Ishikawa (cell line): ENCODE results near the gene CMSS1.

Source experiments
- CEBPB ChIP-seq: IDR thresholded peaks from 2 replicates; pipeline ENCODE4 v1.6.1; 2012
- CREB1 ChIP-seq: IDR thresholded peaks from 2 replicates; pipeline ENCODE4 v1.6.1; 2012; ENCODE audit warnings: low read depth
- EGR1 ChIP-seq: IDR thresholded peaks from 2 replicates; pipeline ENCODE4 v1.6.1; 2012
- EP300 ChIP-seq: IDR thresholded peaks from 2 replicates; pipeline ENCODE4 v1.6.1; 2012; ENCODE audit warnings: borderline replicate concordance
- FOXM1 ChIP-seq: IDR thresholded peaks from 2 replicates; pipeline ENCODE4 v1.6.1; 2012; ENCODE audit warnings: low read depth, borderline replicate concordance
- MAX ChIP-seq: IDR thresholded peaks from 2 replicates; pipeline ENCODE4 v1.6.1; 2012
- NFIC ChIP-seq: IDR thresholded peaks from 2 replicates; pipeline ENCODE4 v1.6.1; 2012
- RAD21 ChIP-seq: IDR thresholded peaks from 2 replicates; pipeline ENCODE4 v1.6.1; 2012; ENCODE audit warnings: low read depth
- REST ChIP-seq: IDR thresholded peaks from 2 replicates; pipeline ENCODE4 v1.6.1; 2012; ENCODE audit warnings: low read depth, mild to moderate bottlenecking
- TAF1 ChIP-seq: IDR thresholded peaks from 2 replicates; pipeline ENCODE4 v1.6.1; 2012; ENCODE audit warnings: low read depth, mild to moderate bottlenecking
- TCF12 ChIP-seq: IDR thresholded peaks from 2 replicates; pipeline ENCODE4 v1.6.1; 2012; ENCODE audit warnings: low read depth
- TEAD4 ChIP-seq: IDR thresholded peaks from 2 replicates; pipeline ENCODE4 v1.6.1; 2012
- USF1 ChIP-seq: IDR thresholded peaks from 2 replicates; pipeline ENCODE4 v1.6.1; 2012
- YY1 ChIP-seq: IDR thresholded peaks from 2 replicates; pipeline ENCODE4 v1.6.1; 2012; ENCODE audit warnings: low read depth
- ZBTB7A ChIP-seq: IDR thresholded peaks from 2 replicates; pipeline ENCODE4 v1.6.1; 2012; ENCODE audit warnings: low read depth

The CMSS1 gene

GRCh38 chr3:99875581-99875928, 57.9 kb downstream of the CMSS1 start:
- TF ChIP-seq TEAD4 (no peak), EP300 (no peak), TAF1 (no peak), MAX (no peak), RAD21 (no peak), YY1 (no peak), EGR1 (no peak), NFIC (no peak), ZBTB7A (no peak), TCF12 (no peak)

DNA sequence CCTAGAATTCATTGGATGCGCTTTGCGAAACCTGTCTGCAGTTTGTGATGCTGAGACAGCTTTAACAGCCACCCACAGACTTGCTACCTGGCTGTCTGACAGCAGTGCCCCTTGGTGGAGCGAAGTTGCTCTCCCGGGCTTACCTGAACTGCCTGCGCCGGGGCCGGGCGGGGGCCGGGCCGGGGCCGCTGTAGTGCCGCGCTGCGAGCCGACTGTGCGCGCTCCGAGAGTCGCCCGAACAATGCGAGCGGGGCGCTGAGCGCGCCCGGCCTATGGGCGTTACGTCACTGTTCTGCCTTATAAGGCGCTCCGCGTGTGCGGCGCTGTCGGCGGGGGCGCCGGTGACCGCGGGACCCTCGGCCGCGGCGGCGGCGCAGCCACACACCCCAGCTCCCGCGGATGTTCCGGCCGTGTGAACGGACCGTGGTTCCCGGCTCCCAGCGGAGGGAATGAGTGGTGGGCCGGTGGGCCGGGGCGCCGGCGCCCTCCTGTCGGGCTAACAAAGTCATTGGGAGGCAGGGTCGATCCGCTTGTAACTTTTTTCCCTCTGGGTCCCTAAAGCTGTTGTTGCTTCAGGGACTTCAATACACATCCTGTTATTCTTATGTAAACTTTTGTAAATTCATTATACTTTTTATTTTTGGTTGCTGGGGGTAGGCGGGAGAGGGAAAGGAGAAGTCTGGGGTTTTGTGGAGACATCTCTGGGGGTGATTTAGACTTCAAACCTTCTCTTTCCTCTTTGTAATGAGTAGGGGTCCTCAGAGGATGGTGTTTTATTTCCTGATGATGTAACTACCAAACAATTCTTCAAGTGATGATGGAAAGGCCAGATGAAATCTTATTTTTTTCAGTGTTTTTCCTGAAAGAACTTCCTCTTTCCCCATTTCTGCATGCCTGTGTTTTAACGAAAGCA, 58.5 kb downstream of the CMSS1 start:
- no peak for TF ChIP-seq CEBPB
- TF ChIP-seq TEAD4: no peak
- TF ChIP-seq USF1: no peak
- TF ChIP-seq EP300: no peak
- TF ChIP-seq YY1: no peak
- TF ChIP-seq ZBTB7A: 0 out of 2 replicates have a peak, but pooled peaks have one; percentile 42

DNA sequence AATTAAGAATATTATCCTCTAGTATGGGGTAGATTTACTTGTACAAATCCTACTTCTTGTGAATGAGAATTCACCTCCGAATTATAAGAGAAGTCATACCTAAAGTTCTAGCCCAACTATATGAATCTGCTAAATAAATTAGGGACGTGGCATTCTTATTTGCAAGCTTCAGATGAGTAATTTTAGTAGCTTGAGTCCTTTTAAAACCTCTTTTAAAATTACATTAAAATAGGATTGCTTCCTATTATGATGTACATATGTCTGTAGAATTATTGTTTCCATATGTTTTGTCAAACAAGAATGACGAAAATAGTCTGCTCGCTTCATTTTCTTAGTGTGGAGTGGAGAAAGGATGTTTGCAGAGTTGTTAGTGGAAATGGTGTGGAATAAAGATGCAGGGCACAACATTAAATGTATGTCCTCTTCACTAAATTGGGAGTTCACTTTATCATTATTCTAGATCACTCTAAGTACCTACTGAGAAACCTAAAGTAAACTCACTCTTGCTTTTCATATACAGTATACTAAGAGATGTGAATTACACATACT, 59.4 kb downstream of the CMSS1 start:
- no peak for TF ChIP-seq YY1
- TF ChIP-seq CEBPB: no peak
- TF ChIP-seq FOXM1: no peak
- no peak for TF ChIP-seq ZBTB7A
- TF ChIP-seq EGR1: no peak

- no peak for TF ChIP-seq NFIC
- TF ChIP-seq EP300: no peak
- TF ChIP-seq REST: no peak
- TF ChIP-seq RAD21: no peak
- TF ChIP-seq YY1: no peak
Observed at GRCh38 chr3:99878005-99878404, 60.3 kb downstream of the CMSS1 start.

- no peak for TF ChIP-seq RAD21
- no peak for TF ChIP-seq REST
- TF ChIP-seq NFIC: no peak
- TF ChIP-seq ZBTB7A: no peak
- no peak for TF ChIP-seq CREB1
- TF ChIP-seq TEAD4: no peak
- no peak for TF ChIP-seq TAF1
- TF ChIP-seq MAX: no peak
- TF ChIP-seq TCF12: no peak
- no peak for TF ChIP-seq CEBPB
- TF ChIP-seq FOXM1: no peak
- no peak for TF ChIP-seq USF1
- TF ChIP-seq EGR1: no peak
- no peak for TF ChIP-seq YY1
Observed at GRCh38 chr3:99879275-99879674, 61.6 kb downstream of the CMSS1 start.

GRCh38 chr3:99881121-99881524, 63.5 kb downstream of the CMSS1 start:
- no peak for TF ChIP-seq TCF12
- TF ChIP-seq MAX: no peak
- no peak for TF ChIP-seq YY1
- TF ChIP-seq REST: no peak
- no peak for TF ChIP-seq FOXM1
- no peak for TF ChIP-seq RAD21
- no peak for TF ChIP-seq ZBTB7A
- no peak for TF ChIP-seq CREB1
- no peak for TF ChIP-seq TEAD4
- no peak for TF ChIP-seq CEBPB
- TF ChIP-seq EGR1: no peak
- no peak for TF ChIP-seq EP300
- no peak for TF ChIP-seq NFIC
- TF ChIP-seq TAF1: no peak
- TF ChIP-seq USF1: no peak
